HEK293 (cell line): ENCODE measurements around the gene ODAD4.

Source experiments
- BCL11A ChIP-seq: fragments of 450-650 bp; formaldehyde crosslinking; IDR thresholded peaks from 2 replicates; pipeline ENCODE4 v1.5.1; 2016; ENCODE audit warnings: low read depth, missing biosample characterization, missing genetic modification characterization
- EGR2 ChIP-seq: fragments of 450-650 bp; formaldehyde crosslinking; IDR thresholded peaks from 2 replicates; pipeline ENCODE4 v1.5.1; 2016; ENCODE audit warnings: low read depth, missing biosample characterization, missing genetic modification characterization
- GFI1B ChIP-seq: fragments of 450-650 bp; formaldehyde crosslinking; IDR thresholded peaks from 2 replicates; pipeline ENCODE4 v1.5.1; 2016; ENCODE audit warnings: missing biosample characterization, missing genetic modification characterization
- GLI2 ChIP-seq: fragments of 450-650 bp; formaldehyde crosslinking; IDR thresholded peaks from 2 replicates; pipeline ENCODE4; 2017; ENCODE audit warnings: missing biosample characterization, missing genetic modification characterization, low read depth, borderline replicate concordance
- HIC1 ChIP-seq: fragments of 450-650 bp; formaldehyde crosslinking; IDR thresholded peaks from 2 replicates; pipeline ENCODE4 v1.5.1; 2016; ENCODE audit warnings: missing biosample characterization, missing genetic modification characterization
- KLF10 ChIP-seq: fragments of 450-650 bp; IDR thresholded peaks from 2 replicates; pipeline ENCODE4 v1.5.1; 2018; ENCODE audit warnings: missing biosample characterization, mild to moderate bottlenecking, missing genetic modification characterization
- MZF1 ChIP-seq: fragments of 450-650 bp; formaldehyde crosslinking; IDR thresholded peaks from 2 replicates; pipeline ENCODE4 v1.5.1; 2017; ENCODE audit warnings: missing biosample characterization, missing genetic modification characterization, borderline replicate concordance
- PRDM4 ChIP-seq: fragments of 450-650 bp; formaldehyde crosslinking; IDR thresholded peaks from 2 replicates; pipeline ENCODE4 v1.5.1; 2017; ENCODE audit warnings: missing biosample characterization, missing genetic modification characterization
- PRDM6 ChIP-seq: fragments of 450-650 bp; formaldehyde crosslinking; IDR thresholded peaks from 2 replicates; pipeline ENCODE4 v1.5.1; 2017; ENCODE audit warnings: missing biosample characterization, missing genetic modification characterization
- TCF7L2 ChIP-seq: IDR thresholded peaks from 2 replicates; pipeline ENCODE4 v1.6.1; 2011; ENCODE audit warnings: low read depth, mild to moderate bottlenecking, inconsistent platforms, low read length, moderate library complexity, borderline replicate concordance
- WT1 ChIP-seq: fragments of 450-650 bp; formaldehyde crosslinking; IDR thresholded peaks from 2 replicates; pipeline ENCODE4 v1.5.1; 2016; ENCODE audit warnings: missing biosample characterization, missing genetic modification characterization
- ZBTB1 ChIP-seq: fragments of 450-650 bp; formaldehyde crosslinking; IDR thresholded peaks from 2 replicates; pipeline ENCODE4 v1.5.1; 2016; ENCODE audit warnings: missing biosample characterization, missing genetic modification characterization
- ZBTB17 ChIP-seq: fragments of 450-650 bp; formaldehyde crosslinking; IDR thresholded peaks from 2 replicates; pipeline ENCODE4 v1.5.1; 2016; ENCODE audit warnings: missing biosample characterization, missing genetic modification characterization
- ZNF114 ChIP-seq: fragments of 450-650 bp; formaldehyde crosslinking; IDR thresholded peaks from 2 replicates; pipeline ENCODE4 v1.5.0; 2017; ENCODE audit warnings: missing biosample characterization, missing genetic modification characterization
- ZNF18 ChIP-seq: fragments of 450-650 bp; formaldehyde crosslinking; IDR thresholded peaks from 2 replicates; pipeline ENCODE4 v1.5.1; 2016; ENCODE audit warnings: missing biosample characterization, missing genetic modification characterization
- ZNF214 ChIP-seq: fragments of 450-650 bp; formaldehyde crosslinking; IDR thresholded peaks from 2 replicates; pipeline ENCODE4 v1.5.1; 2017; ENCODE audit warnings: missing biosample characterization, mild to moderate bottlenecking, missing genetic modification characterization, borderline replicate concordance
- ZNF335 ChIP-seq: fragments of 450-650 bp; formaldehyde crosslinking; conservative IDR thresholded peaks from 2 replicates; pipeline ENCODE4 v1.5.1; 2016; ENCODE audit warnings: missing biosample characterization, missing genetic modification characterization
- ZNF426 ChIP-seq: fragments of 450-650 bp; formaldehyde crosslinking; IDR thresholded peaks from 2 replicates; pipeline ENCODE4 v1.5.1; 2017; ENCODE audit warnings: missing biosample characterization, missing genetic modification characterization, mild to moderate bottlenecking, inconsistent platforms, moderate library complexity
- ZNF510 ChIP-seq: fragments of 450-650 bp; formaldehyde crosslinking; IDR thresholded peaks from 2 replicates; pipeline ENCODE4 v1.5.1; 2018; ENCODE audit warnings: mild to moderate bottlenecking, missing genetic modification characterization, missing biosample characterization; ENCODE audit not compliant: insufficient replicate concordance
- ZNF549 ChIP-seq: fragments of 450-650 bp; IDR thresholded peaks from 2 replicates; pipeline ENCODE4 v1.5.1; 2018; ENCODE audit warnings: missing biosample characterization, missing genetic modification characterization, mild to moderate bottlenecking, inconsistent platforms, moderate library complexity
- ZNF558 ChIP-seq: fragments of 450-650 bp; formaldehyde crosslinking; IDR thresholded peaks from 2 replicates; pipeline ENCODE4 v1.5.1; 2016; ENCODE audit warnings: missing biosample characterization, missing genetic modification characterization
- ZNF624 ChIP-seq: fragments of 450-650 bp; formaldehyde crosslinking; IDR thresholded peaks from 2 replicates; pipeline ENCODE4 v1.5.1; 2017; ENCODE audit warnings: missing biosample characterization, missing genetic modification characterization
- ZNF626 ChIP-seq: fragments of 450-650 bp; sonication (Bioruptor Pico); formaldehyde crosslinking; IDR thresholded peaks from 2 replicates; pipeline ENCODE4 v1.5.1; 2018; ENCODE audit warnings: missing biosample characterization, missing genetic modification characterization, inconsistent platforms
- ZNF639 ChIP-seq: fragments of 450-650 bp; formaldehyde crosslinking; IDR thresholded peaks from 2 replicates; pipeline ENCODE4 v1.5.1; 2016; ENCODE audit warnings: missing biosample characterization, missing genetic modification characterization
- ZNF660 ChIP-seq: fragments of 450-650 bp; IDR thresholded peaks from 2 replicates; pipeline ENCODE4 v1.5.1; 2018; ENCODE audit warnings: missing biosample characterization, mild to moderate bottlenecking, missing genetic modification characterization
- ZNF677 ChIP-seq: fragments of 450-650 bp; IDR thresholded peaks from 2 replicates; pipeline ENCODE4 v1.5.0; 2018; ENCODE audit warnings: missing biosample characterization, mild to moderate bottlenecking, missing genetic modification characterization, moderate library complexity
- ZNF707 ChIP-seq: fragments of 450-650 bp; formaldehyde crosslinking; IDR thresholded peaks from 2 replicates; pipeline ENCODE4 v1.5.1; 2016; ENCODE audit warnings: missing biosample characterization, missing genetic modification characterization
- ZNF837 ChIP-seq: fragments of 450-650 bp; formaldehyde crosslinking; IDR thresholded peaks from 2 replicates; pipeline ENCODE4 v1.5.1; 2016; ENCODE audit warnings: missing biosample characterization, missing genetic modification characterization

Gene ODAD4

GRCh38 chr17:41930009-41930832, at the start of gene ODAD4 (continued):
- no peak for TF ChIP-seq ZNF18 (tag by site-specific recombination)
- no peak for TF ChIP-seq HIC1 (tag by site-specific recombination)
- TF ChIP-seq ZNF114, result no peak
- peak; percentile 86 for TF ChIP-seq ZNF660
- TF ChIP-seq ZNF426 (tag by site-specific recombination), result no peak
- TF ChIP-seq GLI2 (tag by site-specific recombination), result no peak
- no peak for TF ChIP-seq ZNF837 (tag by site-specific recombination)
- TF ChIP-seq ZBTB17 (tag by site-specific recombination), result peak; percentile 98
- TF ChIP-seq EGR2, result no peak
- TF ChIP-seq TCF7L2, result no peak
- no peak; the same call in 1 of the 2 replicates for TF ChIP-seq KLF10 (tag by site-specific recombination)
- no peak for TF ChIP-seq PRDM6
- TF ChIP-seq ZNF558, result 0 out of 2 replicates have a peak, but pooled peaks have one; percentile 23
- TF ChIP-seq ZNF639 (tag by site-specific recombination), result peak; percentile 72
- TF ChIP-seq WT1 (tag by site-specific recombination), result peak; percentile 60; the same call in 1 of the 2 replicates
- TF ChIP-seq BCL11A (tag by site-specific recombination), result no peak
- TF ChIP-seq MZF1 (tag by site-specific recombination), result peak; percentile 63; the same call in 1 of the 2 replicates
- no peak for TF ChIP-seq ZNF214 (tag by site-specific recombination)
- TF ChIP-seq PRDM4, result no peak
- no peak for TF ChIP-seq ZBTB1 (tag by site-specific recombination)
- no peak for TF ChIP-seq ZNF624
- peak; percentile 88 for TF ChIP-seq ZNF335 (tag by site-specific recombination)
- TF ChIP-seq ZNF626, result no peak
- TF ChIP-seq ZNF549 (tag by site-specific recombination), result no peak
- no peak for TF ChIP-seq ZNF510 (tag by site-specific recombination)
- no peak for TF ChIP-seq GFI1B
- no peak for TF ChIP-seq ZNF677
- no peak for TF ChIP-seq ZNF707
